ENCODE measurements around the gene TBC1D22A.

The TBC1D22A gene

GRCh38 chr22:47056776-47057470, 294.5 kb downstream of the TBC1D22A start:
- no peaks in the 10 kb centered on the region for H3K36me3 ChIP-seq (ENCODE audit: control insufficient read depth, insufficient read depth, low read length)
- no peak overlapping the region for H3K9ac ChIP-seq (ENCODE audit: low read length)
- no peaks in the 10 kb centered on the region for H3K27me3 ChIP-seq (ENCODE audit: control insufficient read depth, insufficient read depth, low read length)
- no peak overlapping the region for H3K4me3 ChIP-seq (ENCODE audit: low read length)
- H3K4me1 ChIP-seq (ENCODE audit: control insufficient read depth, insufficient read depth, low read length) = no peaks in the 10 kb centered on the region
- H3K9me3 ChIP-seq (ENCODE audit: control insufficient read depth, low read length) = no peaks in the 10 kb centered on the region

- no peaks in the 10 kb centered on the region for H3K27me3 ChIP-seq (ENCODE audit: control insufficient read depth, insufficient read depth, low read length)
- H3K9ac ChIP-seq (ENCODE audit: low read length) = no peak overlapping the region
- H3K4me1 ChIP-seq (ENCODE audit: control insufficient read depth, insufficient read depth, low read length) = no peaks in the 10 kb centered on the region
- H3K36me3 ChIP-seq (ENCODE audit: control insufficient read depth, insufficient read depth, low read length) = no peaks in the 10 kb centered on the region
- H3K9me3 ChIP-seq (ENCODE audit: control insufficient read depth, low read length) = no peaks in the 10 kb centered on the region
- H3K4me3 ChIP-seq (ENCODE audit: low read length) = no peak overlapping the region
Measured at GRCh38 chr22:47057916-47058585, 295.6 kb downstream of the TBC1D22A start.

GRCh38 chr22:47059076-47059475, 296.6 kb downstream of the TBC1D22A start:
- H3K4me1 ChIP-seq (ENCODE audit: control insufficient read depth, insufficient read depth, low read length) = no peaks in the 10 kb centered on the region

GRCh38 chr22:47059701-47060161, 297.3 kb downstream of the TBC1D22A start:
- no peak overlapping the region for H3K9ac ChIP-seq (ENCODE audit: low read length)
- no peaks in the 10 kb centered on the region for H3K27me3 ChIP-seq (ENCODE audit: control insufficient read depth, insufficient read depth, low read length)
- no peaks in the 10 kb centered on the region for H3K9me3 ChIP-seq (ENCODE audit: control insufficient read depth, low read length)
- no peaks in the 10 kb centered on the region for H3K4me1 ChIP-seq (ENCODE audit: control insufficient read depth, insufficient read depth, low read length)
- H3K36me3 ChIP-seq (ENCODE audit: control insufficient read depth, insufficient read depth, low read length) = no peaks in the 10 kb centered on the region
- H3K4me3 ChIP-seq (ENCODE audit: low read length) = no peak overlapping the region

More at GRCh38 chr22:47059076-47059475, 296.6 kb downstream of the TBC1D22A start:
- Histone ChIP-seq H3K9ac (ENCODE audit: low read length) (no peak overlapping the region), H3K36me3 (ENCODE audit: control insufficient read depth, insufficient read depth, low read length) (no peaks in the 10 kb centered on the region), H3K27me3 (ENCODE audit: control insufficient read depth, insufficient read depth, low read length) (no peaks in the 10 kb centered on the region), H3K9me3 (ENCODE audit: control insufficient read depth, low read length) (no peaks in the 10 kb centered on the region), H3K4me3 (ENCODE audit: low read length) (no peak overlapping the region)

- no peak overlapping the region for H3K9ac ChIP-seq (ENCODE audit: low read length)
- no peaks in the 10 kb centered on the region for H3K9me3 ChIP-seq (ENCODE audit: control insufficient read depth, low read length)
- no peaks in the 10 kb centered on the region for H3K36me3 ChIP-seq (ENCODE audit: control insufficient read depth, insufficient read depth, low read length)
Measured at GRCh38 chr22:47060718-47061117, 298.3 kb downstream of the TBC1D22A start.

GRCh38 chr22:47061226-47061625, 298.8 kb downstream of the TBC1D22A start:
- Histone ChIP-seq H3K9me3 (ENCODE audit: control insufficient read depth, low read length) (no peaks in the 10 kb centered on the region), H3K36me3 (ENCODE audit: control insufficient read depth, insufficient read depth, low read length) (no peaks in the 10 kb centered on the region), H3K27me3 (ENCODE audit: control insufficient read depth, insufficient read depth, low read length) (no peaks in the 10 kb centered on the region), H3K9ac (ENCODE audit: low read length) (no peak overlapping the region), H3K4me3 (ENCODE audit: low read length) (no peak overlapping the region), H3K4me1 (ENCODE audit: control insufficient read depth, insufficient read depth, low read length) (no peaks in the 10 kb centered on the region)

More at GRCh38 chr22:47060718-47061117, 298.3 kb downstream of the TBC1D22A start:
- Histone ChIP-seq H3K4me1 (ENCODE audit: control insufficient read depth, insufficient read depth, low read length) (no peaks in the 10 kb centered on the region), H3K4me3 (ENCODE audit: low read length) (no peak overlapping the region), H3K27me3 (ENCODE audit: control insufficient read depth, insufficient read depth, low read length) (no peaks in the 10 kb centered on the region)

GRCh38 chr22:47062126-47062525, 299.7 kb downstream of the TBC1D22A start:
- Histone ChIP-seq H3K36me3 (ENCODE audit: control insufficient read depth, insufficient read depth, low read length) (no peaks in the 10 kb centered on the region), H3K4me3 (ENCODE audit: low read length) (no peak overlapping the region)

GRCh38 chr22:47063071-47063509, 300.6 kb downstream of the TBC1D22A start:
- Histone ChIP-seq H3K9ac (ENCODE audit: low read length) (no peak overlapping the region), H3K27me3 (ENCODE audit: control insufficient read depth, insufficient read depth, low read length) (no peaks in the 10 kb centered on the region), H3K36me3 (ENCODE audit: control insufficient read depth, insufficient read depth, low read length) (no peaks in the 10 kb centered on the region), H3K4me1 (ENCODE audit: control insufficient read depth, insufficient read depth, low read length) (no peaks in the 10 kb centered on the region), H3K4me3 (ENCODE audit: low read length) (no peak overlapping the region), H3K9me3 (ENCODE audit: control insufficient read depth, low read length) (no peaks in the 10 kb centered on the region)

More at GRCh38 chr22:47062126-47062525, 299.7 kb downstream of the TBC1D22A start:
- no peaks in the 10 kb centered on the region for H3K27me3 ChIP-seq (ENCODE audit: control insufficient read depth, insufficient read depth, low read length)
- H3K4me1 ChIP-seq (ENCODE audit: control insufficient read depth, insufficient read depth, low read length) = no peaks in the 10 kb centered on the region
- no peak overlapping the region for H3K9ac ChIP-seq (ENCODE audit: low read length)
- no peaks in the 10 kb centered on the region for H3K9me3 ChIP-seq (ENCODE audit: control insufficient read depth, low read length)

- H3K4me3 ChIP-seq (ENCODE audit: low read length) = no peak overlapping the region
- H3K9me3 ChIP-seq (ENCODE audit: control insufficient read depth, low read length) = no peaks in the 10 kb centered on the region
- H3K27me3 ChIP-seq (ENCODE audit: control insufficient read depth, insufficient read depth, low read length) = no peaks in the 10 kb centered on the region
- no peaks in the 10 kb centered on the region for H3K36me3 ChIP-seq (ENCODE audit: control insufficient read depth, insufficient read depth, low read length)
- H3K9ac ChIP-seq (ENCODE audit: low read length) = no peak overlapping the region
- no peaks in the 10 kb centered on the region for H3K4me1 ChIP-seq (ENCODE audit: control insufficient read depth, insufficient read depth, low read length)
Measured at GRCh38 chr22:47063606-47064005, 301.2 kb downstream of the TBC1D22A start.

GRCh38 chr22:47064016-47064415, 301.6 kb downstream of the TBC1D22A start:
- Histone ChIP-seq H3K36me3 (ENCODE audit: control insufficient read depth, insufficient read depth, low read length) (no peaks in the 10 kb centered on the region), H3K4me3 (ENCODE audit: low read length) (no peak overlapping the region), H3K9ac (ENCODE audit: low read length) (no peak overlapping the region), H3K9me3 (ENCODE audit: control insufficient read depth, low read length) (no peaks in the 10 kb centered on the region), H3K27me3 (ENCODE audit: control insufficient read depth, insufficient read depth, low read length) (no peaks in the 10 kb centered on the region), H3K4me1 (ENCODE audit: control insufficient read depth, insufficient read depth, low read length) (no peaks in the 10 kb centered on the region)

- no peaks in the 10 kb centered on the region for H3K27me3 ChIP-seq (ENCODE audit: control insufficient read depth, insufficient read depth, low read length)
- no peaks in the 10 kb centered on the region for H3K36me3 ChIP-seq (ENCODE audit: control insufficient read depth, insufficient read depth, low read length)
- H3K4me3 ChIP-seq (ENCODE audit: low read length) = no peak overlapping the region
- no peaks in the 10 kb centered on the region for H3K9me3 ChIP-seq (ENCODE audit: control insufficient read depth, low read length)
- H3K4me1 ChIP-seq (ENCODE audit: control insufficient read depth, insufficient read depth, low read length) = no peaks in the 10 kb centered on the region
- H3K9ac ChIP-seq (ENCODE audit: low read length) = no peak overlapping the region
Measured at GRCh38 chr22:47064416-47064815, 302.0 kb downstream of the TBC1D22A start.
